ENCODE results near the gene FAM171A2. TPM values are rescaled to one million over a fixed set of nuclear protein-coding genes. Genes with fewer than 3 reads are reported as not detected.
A peak's percentile ranks its signal among the peaks of the same experiment; 100 is the strongest.

Gene FAM171A2
- total and polyA plus RNA-seq, 12 donors: 0.13 to 5.4 (median 2.3) TPM

DNA sequence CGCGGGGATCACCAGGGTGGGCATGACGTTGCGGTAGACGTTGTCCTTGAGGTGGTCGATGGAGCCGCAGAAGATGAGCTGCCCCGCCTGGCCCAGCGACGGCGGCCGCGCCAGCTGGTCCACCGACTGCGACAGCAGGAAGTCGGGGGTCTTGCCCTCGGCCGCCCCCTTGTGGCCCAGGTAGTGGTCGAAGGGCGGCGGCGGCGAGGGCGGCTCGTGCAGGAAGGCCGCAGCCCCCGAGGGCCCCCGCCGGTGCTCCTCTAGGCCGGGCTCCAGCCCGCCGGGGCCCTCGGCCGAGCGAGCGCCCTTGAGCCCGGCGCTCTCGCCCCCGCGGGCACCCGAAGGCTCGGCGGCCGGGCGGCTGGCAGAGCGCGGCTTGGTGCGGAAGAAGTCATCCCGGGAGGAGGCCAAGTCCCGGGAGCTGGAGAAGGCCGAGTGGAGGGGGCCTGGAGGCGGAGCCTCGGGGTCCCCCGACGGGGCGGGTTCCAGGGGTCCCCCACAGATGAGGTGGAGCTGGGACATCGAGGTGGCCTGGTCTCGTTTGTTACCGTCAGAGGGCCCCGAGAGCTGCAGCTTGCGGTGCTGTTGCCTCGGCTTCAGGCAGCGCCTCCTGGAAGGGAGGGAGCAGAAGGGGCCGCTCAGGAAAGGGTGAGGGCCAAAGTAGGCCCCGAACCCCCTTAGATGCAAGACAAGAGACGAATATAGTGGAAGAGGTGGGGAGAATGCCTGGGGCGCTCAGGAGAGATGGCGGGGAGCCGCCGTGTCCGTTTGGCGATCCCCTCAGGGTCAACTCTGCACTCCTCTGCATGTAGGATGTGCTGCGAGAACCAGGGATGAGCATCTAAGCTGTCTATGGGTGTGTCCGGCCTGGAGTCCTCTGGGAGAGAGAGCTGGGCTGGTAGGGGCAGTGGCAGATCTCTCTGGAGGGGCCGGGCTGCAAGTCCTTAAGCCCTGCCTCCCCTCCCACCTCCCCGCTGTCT, 8.8 kb downstream of the FAM171A2 start:
- TF ChIP-seq POLR2A (IDR thresholded peaks at IDR 0.05) (no peak), CTCF (IDR thresholded peaks at IDR 0.05) (peak in 3 of 6 experiments; percentile 31 to 51 (median 36))
- Histone ChIP-seq H3K27ac (no peak overlapping the region), H3K9me3 (replicated peaks in 1 of 3) (no peaks in the 10 kb centered on the region), H3K4me1 (replicated peaks in 1 of 2) (no peaks in the 10 kb centered on the region), H3K4me3 (peak overlapping the region in 1 of 4 donors; percentile 46), H3K36me3 (replicated peaks in 1 of 2) (peaks cover 0 to 32% of the 10 kb centered on the region in 2 donors), H3K27me3 (no peaks in the 10 kb centered on the region)
- intact Hi-C loops (cut with DNase I): loop anchor here in 1 of 2 donors (5.0 kb wide), 1 partner anchor 143 kb away; no protein-coding TSS in a partner anchor
- 41 to 81% (median 54%) methylated on average over 18 to 77 of the region's 77 CpGs for WGBS, 4 donors
- DNase-seq: peak in 3 of 7 donors; percentile 55 to 60 (median 56)

- Histone ChIP-seq H3K27me3 (no peaks in the 10 kb centered on the region), H3K4me3 (peak overlapping the region in 1 of 4 donors; percentile 46), H3K9me3 (replicated peaks in 1 of 3) (no peaks in the 10 kb centered on the region), H3K27ac (no peak overlapping the region), H3K4me1 (replicated peaks in 1 of 2) (no peaks in the 10 kb centered on the region), H3K36me3 (replicated peaks in 1 of 2) (peaks cover 0 to 42% of the 10 kb centered on the region in 2 donors)
- DNase-seq: peak in 2 of 7 donors; percentile 38 to 54
- TF ChIP-seq CTCF (IDR thresholded peaks at IDR 0.05): no peak
- TF ChIP-seq POLR2A (IDR thresholded peaks at IDR 0.05): no peak
- 16 to 20% (median 18%) methylated on average over 5 to 97 of the region's 98 CpGs for WGBS, 4 donors
- intact Hi-C loops (cut with DNase I): loop anchor here in 1 of 2 donors (5.0 kb wide), 1 partner anchor 142 kb away; no protein-coding TSS in a partner anchor
These were observed 9.9 kb downstream of the FAM171A2 start for GRCh38 chr17:44353672-44354331.

DNA sequence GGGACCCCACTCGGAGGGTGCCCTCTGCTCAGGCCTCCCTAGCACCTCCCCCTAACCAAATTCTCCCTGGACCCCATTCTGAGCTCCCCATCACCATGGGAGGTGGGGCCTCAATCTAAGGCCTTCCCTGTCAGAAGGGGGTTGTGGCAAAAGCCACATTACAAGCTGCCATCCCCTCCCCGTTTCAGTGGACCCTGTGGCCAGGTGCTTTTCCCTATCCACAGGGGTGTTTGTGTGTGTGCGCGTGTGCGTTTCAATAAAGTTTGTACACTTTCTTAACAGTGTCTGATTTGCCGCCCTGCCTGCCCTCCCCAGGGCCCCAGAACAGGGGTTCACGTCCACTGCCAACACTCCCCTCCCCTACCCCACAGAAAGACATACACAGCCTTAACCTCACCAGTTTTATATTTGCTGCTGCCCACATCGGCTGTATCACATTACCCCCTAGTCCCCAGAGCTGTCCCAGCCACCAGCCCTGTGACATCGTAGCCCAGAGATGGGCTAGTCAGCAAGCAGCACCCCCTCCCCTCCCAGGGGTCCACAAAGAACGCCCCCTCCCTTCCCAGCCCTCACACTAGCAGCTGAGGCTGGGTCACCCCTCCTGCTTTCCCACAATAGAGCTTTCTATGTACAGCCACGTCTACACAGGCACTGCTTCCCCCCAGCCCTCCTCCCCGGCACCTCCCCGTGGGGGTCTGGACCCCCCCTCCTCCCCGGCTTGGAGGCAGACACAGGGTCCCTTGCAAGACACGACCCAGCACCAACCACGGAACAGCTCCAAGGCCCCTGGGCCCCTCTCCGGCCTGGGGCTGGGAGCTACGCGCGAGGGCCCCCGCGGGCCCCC, 10.6 kb downstream of the FAM171A2 start:
- Histone ChIP-seq H3K27ac (no peak overlapping the region), H3K4me1 (replicated peaks in 1 of 2) (no peaks in the 10 kb centered on the region), H3K36me3 (replicated peaks in 1 of 2) (peaks cover 0 to 42% of the 10 kb centered on the region in 2 donors), H3K27me3 (no peaks in the 10 kb centered on the region), H3K4me3 (peak overlapping the region in 1 of 4 donors; percentile 46), H3K9me3 (replicated peaks in 1 of 3) (no peaks in the 10 kb centered on the region)
- DNase-seq: no peak
- WGBS, 4 donors: 46 to 76% (median 53%) methylated on average over 10 to 22 of the region's 22 CpGs
- no peak for TF ChIP-seq POLR2A (IDR thresholded peaks at IDR 0.05)
- TF ChIP-seq CTCF (IDR thresholded peaks at IDR 0.05): no peak
- intact Hi-C loops (cut with DNase I): loop anchor here in 1 of 2 donors (5.0 kb wide), 1 partner anchor 141 kb away; no protein-coding TSS in a partner anchor
